HG03175 (cell line): ENCODE data around the gene TMEFF1.

ENCODE experiments used
- ATAC-seq: cut with Tn5 transposase; IDR thresholded peaks from one replicate; pipeline ENCODE4 v1.9.1; 2021; ENCODE audit warnings: mild to moderate bottlenecking, moderate library complexity; ENCODE audit not compliant: unreplicated experiment

The TMEFF1 gene

DNA sequence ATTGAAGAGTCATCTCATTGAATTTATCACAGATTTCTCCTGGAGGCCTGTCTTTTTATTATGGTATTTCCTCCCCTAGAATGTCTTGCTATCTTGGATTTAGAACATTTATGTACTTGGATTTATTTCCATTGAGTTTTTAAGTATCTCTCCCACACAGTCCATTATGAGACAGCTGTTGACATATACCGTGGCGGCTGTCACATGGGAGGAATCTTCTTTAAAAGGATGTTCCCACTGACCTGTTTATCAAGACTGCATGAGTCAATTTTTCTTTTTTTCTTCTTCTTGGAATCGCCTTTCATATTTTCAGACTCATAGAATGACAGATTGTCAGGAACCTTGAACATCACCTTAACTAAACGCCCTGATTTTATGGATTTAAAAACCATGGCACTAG lies 102.1 kb downstream of the TMEFF1 start:
- no peak for ATAC-seq

GRCh38 chr9:100575765-100576386 lies 102.9 kb downstream of the TMEFF1 start:
- no peak for ATAC-seq

- no peak for ATAC-seq
Observed at GRCh38 chr9:100577776-100578448, 105.0 kb downstream of the TMEFF1 start, which contains the start of gene CAVIN4. Gene CAVIN4 (plus strand): TSS chr9:100578079. CDS start chr9:100578144, 65 bp downstream.

GRCh38 chr9:100578610-100579009 lies 105.7 kb downstream of the TMEFF1 start:
- no peak for ATAC-seq

GRCh38 chr9:100579665-100580064 lies 106.7 kb downstream of the TMEFF1 start:
- ATAC-seq = no peak

- no peak for ATAC-seq
Observed at GRCh38 chr9:100580257-100580656, 107.3 kb downstream of the TMEFF1 start.

DNA sequence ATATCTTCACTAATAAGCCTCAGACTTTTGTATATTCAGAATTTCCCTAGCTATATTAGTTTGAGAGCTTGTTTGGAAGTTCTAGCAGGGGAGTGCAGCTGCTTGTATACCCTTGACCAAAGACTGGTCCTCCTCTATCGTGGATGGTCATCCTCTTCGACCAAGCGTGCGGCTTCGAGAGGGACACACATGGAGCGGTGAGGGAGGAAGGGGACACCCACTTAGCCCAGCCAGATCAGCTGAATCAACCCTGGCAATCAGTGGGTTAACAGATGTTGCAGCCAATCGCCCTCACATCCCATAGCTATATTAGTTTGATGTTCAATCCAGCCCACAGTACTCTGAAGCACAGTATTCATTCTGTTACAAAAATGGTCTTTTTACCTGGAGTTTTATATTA lies 108.1 kb downstream of the TMEFF1 start:
- no peak for ATAC-seq

- no peak for ATAC-seq
Observed at GRCh38 chr9:100581661-100582060, 108.7 kb downstream of the TMEFF1 start.

- ATAC-seq = no peak
Observed at GRCh38 chr9:100583014-100583802, 110.3 kb downstream of the TMEFF1 start.

GRCh38 chr9:100584951-100585350 lies 112.0 kb downstream of the TMEFF1 start:
- ATAC-seq = no peak

DNA sequence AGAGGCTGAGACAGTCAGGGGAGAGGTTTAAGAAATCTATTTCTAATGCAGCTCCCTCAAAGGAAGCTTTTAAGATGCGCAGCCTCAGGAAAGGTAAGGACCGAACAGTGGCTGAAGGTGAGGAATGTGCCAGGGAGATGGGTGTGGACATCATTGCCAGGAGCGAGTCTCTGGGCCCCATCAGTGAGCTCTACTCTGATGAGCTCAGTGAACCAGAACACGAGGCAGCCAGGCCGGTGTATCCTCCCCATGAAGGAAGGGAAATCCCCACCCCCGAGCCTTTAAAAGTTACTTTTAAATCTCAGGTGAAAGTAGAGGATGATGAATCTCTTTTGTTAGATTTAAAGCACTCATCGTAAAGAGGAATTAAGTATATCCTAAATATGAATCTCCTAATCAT lies 113.1 kb downstream of the TMEFF1 start:
- no peak for ATAC-seq

GRCh38 chr9:100587375-100587774 lies 114.4 kb downstream of the TMEFF1 start:
- ATAC-seq = no peak

- no peak for ATAC-seq
Observed at GRCh38 chr9:100589582-100589981, 116.6 kb downstream of the TMEFF1 start.

DNA sequence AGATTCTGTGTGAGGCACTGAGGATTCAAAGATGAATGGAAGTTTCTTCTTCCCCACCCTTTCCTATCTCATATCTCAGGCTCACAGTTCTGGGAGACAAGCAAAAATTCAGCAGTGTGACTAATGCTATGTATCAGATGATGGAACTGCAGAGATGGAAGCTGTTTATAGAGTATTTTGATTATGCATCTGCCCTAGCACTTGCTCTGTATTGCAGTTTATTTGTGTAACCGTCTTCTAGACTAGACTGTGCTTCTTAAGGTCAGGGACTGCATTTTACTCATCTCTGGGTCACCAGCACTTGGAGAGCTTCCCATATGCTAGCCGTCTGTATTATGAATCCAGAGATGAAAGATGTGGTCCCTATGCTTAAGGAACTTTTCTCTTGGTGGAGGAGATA lies 117.5 kb downstream of the TMEFF1 start:
- ATAC-seq = no peak

DNA sequence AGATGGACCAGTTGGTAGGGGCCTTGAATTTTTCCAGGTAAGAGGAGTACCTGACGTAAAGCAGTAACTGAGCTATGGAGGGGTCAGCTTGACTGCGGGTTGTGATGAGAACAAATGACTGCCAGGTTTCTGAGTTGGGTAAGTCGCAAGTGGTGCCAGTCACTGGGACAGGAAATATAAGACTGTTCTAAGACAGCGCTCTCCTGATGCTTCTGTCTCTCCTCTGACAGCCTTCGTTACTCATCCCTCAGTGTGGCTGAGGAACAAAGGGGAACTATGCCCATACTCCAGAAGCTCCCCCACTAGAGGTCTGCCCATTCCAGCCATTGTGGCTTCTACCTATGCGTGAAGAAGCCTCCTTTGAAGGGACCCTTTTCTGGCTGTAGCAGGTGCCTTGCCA lies 118.2 kb downstream of the TMEFF1 start:
- ATAC-seq = no peak

- no peak for ATAC-seq
Observed at GRCh38 chr9:100591639-100592412, 118.9 kb downstream of the TMEFF1 start.

- no peak for ATAC-seq
Observed at GRCh38 chr9:100595391-100596199, 122.6 kb downstream of the TMEFF1 start.

GRCh38 chr9:100597236-100597635 lies 124.3 kb downstream of the TMEFF1 start:
- ATAC-seq = no peak

- ATAC-seq = peak; percentile 71
Observed at GRCh38 chr9:100598641-100599145, 125.7 kb downstream of the TMEFF1 start.

DNA sequence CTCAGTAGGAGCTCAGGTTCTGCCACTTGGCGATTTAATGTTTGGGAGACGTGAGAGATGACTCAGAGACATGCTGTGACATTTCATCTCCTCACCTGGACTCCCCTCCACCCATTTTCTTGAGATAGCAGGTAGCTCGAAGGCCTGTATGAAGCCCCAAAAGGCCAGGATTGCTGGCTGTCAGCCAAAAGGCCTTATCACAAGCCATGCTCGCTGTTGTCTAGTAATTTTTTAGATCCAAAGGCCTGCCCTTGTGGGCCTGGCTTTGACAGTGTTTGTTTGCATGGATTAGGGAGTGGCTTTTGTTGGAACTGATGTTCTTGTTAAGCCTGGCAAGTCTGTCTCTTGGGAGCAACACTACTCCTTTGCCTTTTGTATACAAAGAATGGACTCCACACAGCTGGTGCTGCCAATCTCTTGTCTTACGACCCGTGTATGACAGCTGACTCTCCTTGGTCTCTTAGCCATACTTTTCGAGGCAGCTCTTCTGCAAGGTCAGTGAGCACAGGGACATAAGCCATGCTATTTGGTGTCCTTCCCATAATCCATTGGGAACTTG lies 127.7 kb downstream of the TMEFF1 start:
- no peak for ATAC-seq
